SKM-1 treated with dmso at 0.1 percent for 144 hours (cell line): ENCODE results near the gene ZNF207.
"Not testable (repeated sequence)": the region's sequence is repeated elsewhere in the genome, so short reads cannot be mapped to it uniquely, and the experiment has no call there.

Experiments used
- DNase-seq: peaks from one replicate; lab custom pipeline; 2025; ENCODE audit not compliant: unreplicated experiment; lab: John Stamatoyannopoulos, UW

Gene ZNF207

GRCh38 chr17:32335046-32335445 is 14.9 kb upstream of the ZNF207 start:
- DNase-seq: no peak

DNA sequence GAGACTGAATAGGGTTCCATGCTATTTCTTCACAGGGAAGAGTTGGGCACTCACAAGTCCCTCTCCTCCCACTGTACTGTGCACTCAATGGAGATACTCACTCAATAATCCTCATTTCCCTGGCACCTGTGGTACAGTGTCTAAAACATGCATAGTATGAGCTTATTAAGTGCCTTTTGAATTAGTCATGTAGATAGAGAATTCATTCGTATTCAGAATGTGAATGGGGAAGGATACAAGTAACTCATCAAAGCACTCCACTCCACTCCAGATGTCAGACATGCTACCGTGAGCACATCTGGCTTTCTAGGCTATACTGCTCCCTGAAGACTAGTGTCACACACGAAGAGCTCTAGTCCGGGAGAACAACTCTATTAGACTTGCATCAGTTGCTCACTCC is 14.3 kb upstream of the ZNF207 start:
- DNase-seq: no peak

DNA sequence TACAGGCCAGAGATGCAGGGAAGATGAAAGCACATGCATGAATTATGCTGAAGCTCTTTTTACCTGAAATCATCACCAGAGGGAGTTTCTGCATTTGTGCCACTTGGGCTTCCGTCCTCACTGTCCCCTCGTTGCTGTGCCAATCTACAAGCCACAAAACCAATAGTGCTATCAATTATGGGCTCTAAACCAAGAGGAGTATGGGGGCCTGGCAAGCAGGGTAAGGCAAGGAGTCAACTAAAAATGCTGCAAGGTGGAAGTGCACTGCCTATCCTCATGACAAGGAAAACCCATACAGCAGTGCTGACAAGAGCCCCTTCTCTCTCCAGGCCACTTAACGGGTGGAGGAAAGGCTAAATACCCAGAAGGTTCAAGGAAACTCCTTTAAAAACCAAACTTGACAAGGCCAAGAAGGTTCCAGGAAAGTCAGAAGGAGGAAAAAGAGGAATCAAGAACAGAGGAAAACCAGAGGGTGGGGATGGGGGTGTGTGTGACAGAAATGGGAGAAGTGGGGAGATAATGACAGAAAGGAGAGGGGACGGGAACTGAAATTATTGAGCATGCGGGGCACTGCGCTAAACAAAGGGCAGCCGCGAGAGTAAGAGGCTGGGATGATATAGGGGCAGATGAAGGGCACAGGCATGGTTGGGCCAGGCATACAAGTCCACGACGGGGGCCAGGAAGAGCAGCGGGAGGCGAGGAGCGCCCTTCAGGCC is 8.7 kb upstream of the ZNF207 start:
- DNase-seq: no peak

GRCh38 chr17:32341857-32342602 is 7.9 kb upstream of the ZNF207 start, which contains the start of gene C17orf75:
C17orf75 (minus strand) TSS chr17:32342173; CDS start chr17:32342139, 34 bp downstream.
- DNase-seq: peak; percentile 45

GRCh38 chr17:32342603-32343325 is 7.2 kb upstream of the ZNF207 start:
- DNase-seq: no peak

DNA sequence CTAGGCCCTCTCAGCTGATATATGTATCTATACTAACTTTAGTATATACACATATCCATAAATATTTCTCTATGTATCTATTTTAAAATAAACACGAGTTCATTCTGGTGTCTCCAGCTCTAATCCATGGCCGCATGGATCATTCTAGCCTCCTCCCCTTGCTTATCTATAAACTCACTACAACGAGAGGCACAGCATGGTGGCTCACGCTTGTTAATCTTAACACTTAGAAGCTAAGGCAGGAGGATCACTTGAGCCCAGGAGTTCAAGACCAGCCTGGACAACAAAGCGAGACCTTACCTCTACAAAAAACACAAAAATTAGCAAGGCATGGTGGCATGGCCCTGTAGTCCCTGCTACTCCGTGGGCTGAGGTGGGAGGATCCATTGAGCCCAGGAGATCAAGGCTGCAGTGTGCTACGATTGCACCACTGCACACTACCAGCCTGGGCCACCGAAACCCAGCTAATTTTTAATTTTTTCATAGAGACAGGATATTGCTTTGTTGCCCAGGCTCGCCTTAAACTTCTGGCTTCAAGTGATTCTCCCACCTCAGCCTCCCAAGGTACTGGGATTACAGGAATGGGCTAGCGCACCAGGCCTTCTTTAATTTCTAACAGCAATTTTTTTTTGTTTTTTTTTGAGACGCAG is 3.9 kb upstream of the ZNF207 start:
- no peak for DNase-seq

DNA sequence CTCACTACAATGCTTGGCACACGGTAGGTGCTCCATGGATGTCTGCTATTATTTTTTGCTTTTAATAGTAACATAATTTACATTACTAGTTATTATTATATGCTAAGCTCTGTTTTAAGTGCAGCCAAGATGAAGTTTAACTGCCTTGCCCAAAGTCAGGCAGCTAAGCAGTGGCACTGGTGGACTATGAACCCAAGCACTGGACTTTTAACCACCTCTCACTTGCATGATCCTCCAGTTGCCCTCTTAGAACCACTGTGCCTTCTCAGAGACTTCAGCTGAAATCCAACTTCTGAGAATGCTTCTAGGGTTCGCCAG is 1.5 kb upstream of the ZNF207 start:
- DNase-seq: no peak

- DNase-seq: no peak
These were observed 479 bp upstream of the ZNF207 start for GRCh38 chr17:32349503-32349853.

DNA sequence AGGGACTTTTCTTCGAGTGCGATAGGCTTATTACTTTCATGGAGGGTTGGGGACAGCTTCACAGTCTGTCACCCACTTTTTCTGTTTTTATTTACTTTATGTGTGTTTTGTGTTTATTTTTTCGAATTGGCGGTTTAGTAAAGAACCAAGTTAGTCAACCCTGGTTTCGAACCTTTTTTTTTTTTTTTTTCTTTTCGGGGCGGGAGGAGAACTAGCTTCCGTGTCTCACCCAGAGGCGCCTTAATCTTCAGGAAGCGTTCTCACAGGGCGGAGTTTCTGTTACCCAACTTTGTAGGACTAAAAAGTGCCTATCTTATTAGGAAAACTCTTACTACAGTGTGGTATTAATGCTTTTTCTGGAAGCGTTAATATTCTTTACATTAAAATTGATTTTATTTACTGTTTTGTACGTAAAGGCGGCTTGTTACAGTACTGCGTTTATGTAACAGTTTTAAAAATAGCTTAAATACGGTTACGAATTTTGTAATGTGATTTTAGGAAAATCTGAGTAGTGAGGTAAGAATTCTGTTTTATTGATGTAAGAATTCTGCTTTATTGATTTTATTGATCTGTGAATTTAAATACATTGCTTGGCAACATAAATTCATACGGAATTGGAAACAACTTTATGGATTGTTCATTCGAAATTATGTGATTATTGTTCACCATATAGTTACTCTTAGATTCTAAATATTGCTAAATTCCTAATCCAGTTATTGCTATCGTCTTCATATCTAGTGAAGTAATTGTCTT is 885 bp downstream of the ZNF207 start:
- peak; percentile 79 for DNase-seq

- not testable (repeated sequence) for DNase-seq
These were observed 2.8 kb downstream of the ZNF207 start for GRCh38 chr17:32352734-32353133.

DNA sequence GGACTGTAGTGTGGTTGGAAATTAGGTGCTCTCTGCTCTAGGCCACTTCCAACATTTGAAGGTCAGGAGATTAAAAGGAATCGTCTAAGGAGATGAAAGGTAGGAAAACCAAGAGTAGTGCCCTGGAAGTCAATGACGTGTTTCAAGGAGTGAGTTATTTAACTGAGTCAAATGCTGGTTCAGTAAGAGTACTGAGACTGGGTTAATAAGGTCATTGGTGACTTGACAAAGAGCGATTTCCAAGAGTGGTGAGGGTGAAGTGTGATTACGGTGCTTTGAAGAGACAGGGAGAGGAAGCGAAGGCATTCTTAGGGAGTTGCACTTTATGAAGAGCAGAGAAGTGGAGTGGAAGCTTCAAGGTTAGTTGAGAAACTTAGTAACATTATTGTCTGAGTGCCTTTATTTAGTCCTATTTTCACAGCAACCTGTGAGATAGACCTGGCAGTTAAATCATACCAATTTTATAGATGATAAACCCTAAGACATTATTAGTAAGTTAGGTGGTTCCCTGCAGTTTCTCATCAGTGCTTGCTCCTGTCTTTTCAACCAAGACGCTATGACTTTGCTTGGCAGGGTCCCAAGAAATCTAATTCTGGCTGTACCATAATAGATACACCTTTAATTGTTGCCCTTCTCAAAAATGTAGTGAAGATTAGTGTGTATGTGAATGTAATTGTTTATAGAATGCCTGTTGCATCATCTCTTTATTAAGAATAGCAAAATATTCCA is 5.9 kb downstream of the ZNF207 start:
- DNase-seq: no peak

- DNase-seq: no peak
These were observed 6.4 kb downstream of the ZNF207 start for GRCh38 chr17:32356378-32356743.

- no peak for DNase-seq
These were observed 6.8 kb downstream of the ZNF207 start for GRCh38 chr17:32356750-32357149.

DNA sequence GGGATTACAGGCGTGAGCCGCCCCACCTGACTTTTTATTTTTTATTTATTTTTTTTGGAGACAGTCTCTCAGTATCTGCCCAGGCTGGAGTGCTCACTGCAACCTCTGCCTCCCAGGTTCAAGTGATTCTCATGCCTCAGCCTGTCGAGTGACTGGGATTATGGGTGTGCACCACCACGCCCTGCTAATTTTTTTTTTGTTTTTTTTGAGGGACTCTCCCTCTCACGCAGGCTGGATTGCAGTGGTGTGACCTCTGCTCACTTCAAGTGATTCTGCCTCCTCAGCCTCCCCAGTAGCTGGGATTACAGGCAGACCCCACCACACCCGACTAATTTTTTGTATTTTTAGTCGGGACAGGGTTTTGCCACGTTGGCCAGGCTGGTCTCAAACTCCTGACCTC is 7.7 kb downstream of the ZNF207 start:
- no peak for DNase-seq

DNA sequence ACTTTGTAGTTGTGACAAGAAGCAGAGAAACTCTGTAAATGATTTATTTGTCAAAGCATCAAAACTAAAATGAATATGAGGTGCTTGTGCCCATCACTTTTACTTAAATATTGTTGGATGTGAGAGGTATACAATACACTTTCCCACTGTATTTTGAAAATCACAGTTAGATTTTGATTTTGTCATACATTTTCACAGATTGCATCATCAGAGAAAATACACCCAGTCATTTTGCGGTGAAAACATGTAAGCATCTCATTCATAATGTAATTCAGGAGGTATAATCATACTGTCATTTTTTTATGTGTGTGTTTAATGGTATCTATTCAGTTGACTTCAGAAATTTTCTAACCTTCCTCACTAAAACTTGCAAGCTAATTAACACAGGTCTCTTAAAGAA is 11.3 kb downstream of the ZNF207 start:
- no peak for DNase-seq

DNA sequence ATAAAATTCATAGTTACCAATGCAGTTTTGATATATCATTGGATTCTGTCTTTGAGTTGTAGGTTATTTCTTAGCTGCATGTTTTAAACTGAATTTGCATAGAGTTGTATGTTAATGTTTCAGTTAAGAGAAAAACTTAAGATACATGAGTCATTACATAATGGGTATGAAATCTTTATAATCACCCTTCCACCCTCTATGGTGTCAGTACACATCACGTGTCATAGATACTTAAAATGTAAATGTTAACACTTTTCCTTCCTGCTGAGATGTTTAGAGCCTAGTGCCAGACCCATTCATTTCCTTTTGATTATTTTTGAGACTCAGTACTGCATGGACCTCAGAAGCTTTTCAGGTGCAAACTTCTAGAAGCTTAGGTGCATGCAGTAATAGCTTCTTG is 20.5 kb downstream of the ZNF207 start:
- DNase-seq: no peak

- no peak for DNase-seq
These were observed 32.7 kb downstream of the ZNF207 start for GRCh38 chr17:32382526-32383223.

GRCh38 chr17:32383926-32384434 is 34.0 kb downstream of the ZNF207 start:
- DNase-seq: no peak

GRCh38 chr17:32385121-32385520 is 35.2 kb downstream of the ZNF207 start:
- DNase-seq: no peak
